WTC11 (cell line): Measurements from ENCODE around the gene GFPT2. TPM values are rescaled to one million over a fixed set of nuclear protein-coding genes. Genes with fewer than 3 reads are reported as not detected.
A peak's percentile ranks its signal among the peaks of the same experiment; 100 is the strongest.
"Not testable (repeated sequence)": the region's sequence is repeated elsewhere in the genome, so short reads cannot be mapped to it uniquely, and the experiment has no call there.

ENCODE experiments used
- ATAC-seq: fragments of 200-7000 bp; cut with Tn5 transposase; 2 replicates; pipeline ENCODE4 v1.10.0; 2021; ENCODE audit warnings: mild to moderate bottlenecking, moderate library complexity
- CTCF ChIA-PET: fragments of 300-600 bp; sonication (Branson Sonifier 250); formaldehyde crosslinking; loops from one replicate; lab custom pipeline; 2021; ENCODE audit warnings: antibody characterized with exemption; lab: Charles Lee
- POLR2A ChIA-PET: fragments of 350-600 bp; sonication (Branson Sonifier 250); formaldehyde crosslinking; loops from one replicate; lab custom pipeline; 2021; ENCODE audit warnings: antibody characterized with exemption; lab: Charles Lee
- DNase-seq: peaks from one replicate; pipeline ENCODE4 v3.0.0; 2021; ENCODE audit warnings: low spot score
- H3K27ac Mint-ChIP-seq: 2 replicates; pipeline ENCODE4 v1.8.0; 2021; ENCODE audit warnings: mixed read lengths
- H3K27me3 Mint-ChIP-seq: 2 replicates; pipeline ENCODE4 v1.8.0; 2021; ENCODE audit warnings: low read depth, mild to moderate bottlenecking, moderate library complexity, mixed read lengths
- H3K36me3 Mint-ChIP-seq: 2 replicates; pipeline ENCODE4 v1.8.0; 2021; ENCODE audit warnings: mixed read lengths
- H3K4me1 Mint-ChIP-seq: 2 replicates; pipeline ENCODE4 v1.8.0; 2022; ENCODE audit warnings: mixed read lengths
- H3K4me3 Mint-ChIP-seq: 2 replicates; pipeline ENCODE4 v1.8.0; 2021; ENCODE audit warnings: mild to moderate bottlenecking, moderate library complexity, mixed read lengths
- H3K9me3 Mint-ChIP-seq: 2 replicates; pipeline ENCODE4 v1.8.0; 2021; ENCODE audit warnings: mixed read lengths
- CREB1 ChIP-seq: sonication (generic); formaldehyde crosslinking; IDR thresholded peaks from 2 replicates; pipeline ENCODE4 v1.8.0; 2023; ENCODE audit warnings: mild to moderate bottlenecking, missing genetic modification reagents
- ESRRA ChIP-seq: sonication (generic); formaldehyde crosslinking; IDR thresholded peaks from 2 replicates; pipeline ENCODE4 v1.8.1; 2022; ENCODE audit warnings: mild to moderate bottlenecking, missing genetic modification reagents, borderline replicate concordance
- IRF2 ChIP-seq: sonication (generic); formaldehyde crosslinking; IDR thresholded peaks from 2 replicates; pipeline ENCODE4 v1.8.0; 2022; ENCODE audit warnings: low read depth, missing genetic modification reagents, borderline replicate concordance
- NFE2L1 ChIP-seq: sonication (generic); formaldehyde crosslinking; IDR thresholded peaks from 2 replicates; pipeline ENCODE4 v1.8.1; 2023; ENCODE audit warnings: missing genetic modification reagents
- NR3C1 ChIP-seq: sonication (generic); formaldehyde crosslinking; conservative IDR thresholded peaks from 2 replicates; pipeline ENCODE4 v1.8.1; 2023; ENCODE audit warnings: low read depth, mild to moderate bottlenecking, missing genetic modification reagents
- OVOL2 ChIP-seq: fragments of 250-450 bp; sonication (Bioruptor Pico); IDR thresholded peaks from 2 replicates; pipeline ENCODE4 v1.9.0; 2021; ENCODE audit warnings: mild to moderate bottlenecking, borderline replicate concordance
- PRRX2 ChIP-seq: fragments of 250-450 bp; sonication (Bioruptor Pico); IDR thresholded peaks from 2 replicates; pipeline ENCODE4 v1.8.0; 2021; ENCODE audit warnings: mild to moderate bottlenecking
- RORB ChIP-seq: fragments of 250-450 bp; sonication (Bioruptor Pico); IDR thresholded peaks from 2 replicates; pipeline ENCODE4 v1.9.0; 2021; ENCODE audit warnings: mild to moderate bottlenecking
- SP1 ChIP-seq: sonication (generic); formaldehyde crosslinking; conservative IDR thresholded peaks from 2 replicates; pipeline ENCODE4 v1.8.1; 2022; ENCODE audit warnings: missing genetic modification reagents
- TCF7 ChIP-seq: sonication (generic); formaldehyde crosslinking; IDR thresholded peaks from 2 replicates; pipeline ENCODE4 v1.8.0; 2022; ENCODE audit warnings: mild to moderate bottlenecking, low read depth, missing genetic modification reagents, moderate library complexity
- TEAD4 ChIP-seq: sonication (generic); formaldehyde crosslinking; IDR thresholded peaks from 2 replicates; pipeline ENCODE4 v1.8.0; 2022; ENCODE audit warnings: mild to moderate bottlenecking, missing genetic modification reagents
- ZNF138 ChIP-seq: sonication (generic); formaldehyde crosslinking; conservative IDR thresholded peaks from 2 replicates; pipeline ENCODE4 v1.8.1; 2022; ENCODE audit warnings: mild to moderate bottlenecking, moderate library complexity, missing genetic modification reagents
- ZNF317 ChIP-seq: sonication (generic); formaldehyde crosslinking; IDR thresholded peaks from 2 replicates; pipeline ENCODE4 v1.8.1; 2023; ENCODE audit warnings: low read depth, mild to moderate bottlenecking, moderate library complexity, missing genetic modification reagents, borderline replicate concordance
- ZNF423 ChIP-seq: fragments of 250-450 bp; sonication (Bioruptor Pico); IDR thresholded peaks from 2 replicates; pipeline ENCODE4 v2.1.2; 2022; ENCODE audit warnings: mild to moderate bottlenecking, moderate library complexity
- total RNA-seq: library from RNA; stranded (reverse); gene quantifications from 3 replicates; pipeline ENCODE4 v1.2.3, GENCODE V29; 2021
- TF ChIP-seq, protein P1 (sequence below): sonication (generic); formaldehyde crosslinking; conservative IDR thresholded peaks from 2 replicates; pipeline ENCODE4 v1.8.1; 2022; ENCODE audit warnings: mild to moderate bottlenecking, missing genetic modification reagents
- TF ChIP-seq, protein P2 (sequence below): sonication (generic); formaldehyde crosslinking; IDR thresholded peaks from 2 replicates; pipeline ENCODE4 v1.8.1; 2022; ENCODE audit warnings: mild to moderate bottlenecking, moderate library complexity, missing genetic modification reagents
- TF ChIP-seq, protein P3 (sequence below): sonication (generic); formaldehyde crosslinking; IDR thresholded peaks from 2 replicates; pipeline ENCODE4 v1.8.0; 2023; ENCODE audit warnings: missing genetic modification reagents
- TF ChIP-seq, protein P4 (sequence below): sonication (generic); formaldehyde crosslinking; IDR thresholded peaks from 2 replicates; pipeline ENCODE4 v1.8.1; 2023; ENCODE audit warnings: mild to moderate bottlenecking, missing genetic modification reagents
- TF ChIP-seq, protein P5 (sequence below): sonication (generic); formaldehyde crosslinking; IDR thresholded peaks from 2 replicates; pipeline ENCODE4 v1.8.1; 2023; ENCODE audit warnings: mild to moderate bottlenecking, missing genetic modification reagents
- TF ChIP-seq, protein P6 (sequence below): fragments of 250-450 bp; sonication (Bioruptor Pico); IDR thresholded peaks from 2 replicates; pipeline ENCODE4 v1.9.0; 2021; ENCODE audit warnings: moderate library complexity, mild to moderate bottlenecking, inconsistent platforms, borderline replicate concordance
- TF ChIP-seq, protein P7 (sequence below): fragments of 250-450 bp; sonication (Bioruptor Pico); IDR thresholded peaks from 2 replicates; pipeline ENCODE4 v1.9.0; 2021; ENCODE audit warnings: mild to moderate bottlenecking
- TF ChIP-seq, protein P8 (sequence below): sonication (generic); formaldehyde crosslinking; IDR thresholded peaks from 2 replicates; pipeline ENCODE4 v1.8.1; 2022; ENCODE audit warnings: low read depth, mild to moderate bottlenecking, moderate library complexity, missing genetic modification reagents, borderline replicate concordance

The GFPT2 gene
- total RNA-seq, 1 experiment from 2014 or later, result 124 TPM

DNA sequence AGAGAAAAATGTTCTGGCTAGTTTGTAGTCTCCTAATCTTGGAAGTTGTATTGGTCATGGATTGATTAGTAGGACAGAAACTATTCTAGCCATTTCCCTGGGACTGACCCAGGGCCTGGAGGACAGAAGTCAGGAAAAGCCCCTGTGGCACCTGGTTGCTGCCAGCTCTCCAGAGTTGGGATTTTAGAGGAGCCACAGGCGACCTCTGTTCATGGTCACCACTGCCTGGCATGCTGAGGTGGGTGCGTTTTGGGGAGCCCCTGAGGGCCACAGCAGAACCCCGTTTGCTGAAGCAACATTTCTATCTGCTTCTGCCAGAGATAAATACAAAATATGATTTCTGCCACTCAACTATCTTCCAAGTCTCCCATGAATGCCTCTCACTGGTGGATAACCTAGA is 53.6 kb downstream of the GFPT2 start:
- TF ChIP-seq ZNF138 (CRISPR knock-in tag) (no peak), ESRRA (CRISPR knock-in tag) (no peak), TCF7 (CRISPR knock-in tag) (no peak), NR3C1 (CRISPR knock-in tag) (no peak), ZNF317 (CRISPR knock-in tag) (no peak), OVOL2 (CRISPR knock-in tag) (no peak), RORB (CRISPR knock-in tag) (no peak), PRRX2 (CRISPR knock-in tag) (no peak), TEAD4 (no peak), SP1 (no peak), CREB1 (CRISPR knock-in tag) (no peak), IRF2 (CRISPR knock-in tag) (no peak)
- TF ChIP-seq, protein P1, sequence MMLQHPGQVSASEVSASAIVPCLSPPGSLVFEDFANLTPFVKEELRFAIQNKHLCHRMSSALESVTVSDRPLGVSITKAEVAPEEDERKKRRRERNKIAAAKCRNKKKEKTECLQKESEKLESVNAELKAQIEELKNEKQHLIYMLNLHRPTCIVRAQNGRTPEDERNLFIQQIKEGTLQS, result no peak
- TF ChIP-seq, protein P2, sequence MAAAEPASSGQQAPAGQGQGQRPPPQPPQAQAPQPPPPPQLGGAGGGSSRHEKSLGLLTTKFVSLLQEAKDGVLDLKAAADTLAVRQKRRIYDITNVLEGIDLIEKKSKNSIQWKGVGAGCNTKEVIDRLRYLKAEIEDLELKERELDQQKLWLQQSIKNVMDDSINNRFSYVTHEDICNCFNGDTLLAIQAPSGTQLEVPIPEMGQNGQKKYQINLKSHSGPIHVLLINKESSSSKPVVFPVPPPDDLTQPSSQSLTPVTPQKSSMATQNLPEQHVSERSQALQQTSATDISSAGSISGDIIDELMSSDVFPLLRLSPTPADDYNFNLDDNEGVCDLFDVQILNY (CRISPR knock-in tag), result no peak
- Mint-ChIP-seq H3K4me3 (no peak overlapping the region), H3K27me3 (no peaks in the 10 kb centered on the region; the same call in 1 of the 2 replicates), H3K27ac (no peak overlapping the region), H3K4me1 (peaks cover 19% of the 10 kb centered on the region), H3K9me3 (no peaks in the 10 kb centered on the region), H3K36me3 (peaks cover 36% of the 10 kb centered on the region)
- ATAC-seq, result no peak
- ChIA-PET POLR2A (no interaction called here), CTCF (interaction anchor here (1.5 to 2.4 kb wide), 2 partner anchors 16 to 29 kb away, joined by 7 to 9 read pairs; no protein-coding TSS in a partner anchor)
- no peak for DNase-seq

DNA sequence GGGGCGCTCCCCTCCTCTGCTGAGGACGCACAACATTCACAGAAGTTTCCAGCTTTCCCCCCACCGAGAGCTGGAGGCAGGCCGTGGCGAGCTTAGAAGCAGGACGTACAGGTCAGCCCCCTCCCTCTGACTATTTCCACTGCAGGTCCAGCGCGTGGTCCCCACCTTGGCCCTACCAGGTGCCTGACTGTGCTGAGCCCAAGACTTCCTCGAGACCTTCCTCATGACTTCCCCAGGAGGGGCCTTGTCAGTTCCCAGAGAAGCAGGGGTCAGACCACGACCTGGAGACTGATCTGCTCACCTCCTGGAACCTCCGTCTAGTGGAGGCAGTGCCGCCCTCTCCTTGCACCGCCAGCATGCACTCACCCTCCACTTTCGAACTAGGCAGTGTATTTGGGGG is 54.1 kb downstream of the GFPT2 start:
- DNase-seq, H3K4me3 Mint-ChIP-seq, H3K9me3 Mint-ChIP-seq, POLR2A ChIA-PET, H3K27me3 Mint-ChIP-seq, H3K27ac Mint-ChIP-seq, ATAC-seq: not testable (repeated sequence)
- CTCF ChIA-PET, result interaction anchor here (1.5 to 2.4 kb wide), 2 partner anchors 17 to 30 kb away, joined by 7 to 9 read pairs; no protein-coding TSS in a partner anchor
- peaks cover 31% of the 10 kb centered on the region for H3K36me3 Mint-ChIP-seq
- H3K4me1 Mint-ChIP-seq, result peaks cover 24% of the 10 kb centered on the region

DNA sequence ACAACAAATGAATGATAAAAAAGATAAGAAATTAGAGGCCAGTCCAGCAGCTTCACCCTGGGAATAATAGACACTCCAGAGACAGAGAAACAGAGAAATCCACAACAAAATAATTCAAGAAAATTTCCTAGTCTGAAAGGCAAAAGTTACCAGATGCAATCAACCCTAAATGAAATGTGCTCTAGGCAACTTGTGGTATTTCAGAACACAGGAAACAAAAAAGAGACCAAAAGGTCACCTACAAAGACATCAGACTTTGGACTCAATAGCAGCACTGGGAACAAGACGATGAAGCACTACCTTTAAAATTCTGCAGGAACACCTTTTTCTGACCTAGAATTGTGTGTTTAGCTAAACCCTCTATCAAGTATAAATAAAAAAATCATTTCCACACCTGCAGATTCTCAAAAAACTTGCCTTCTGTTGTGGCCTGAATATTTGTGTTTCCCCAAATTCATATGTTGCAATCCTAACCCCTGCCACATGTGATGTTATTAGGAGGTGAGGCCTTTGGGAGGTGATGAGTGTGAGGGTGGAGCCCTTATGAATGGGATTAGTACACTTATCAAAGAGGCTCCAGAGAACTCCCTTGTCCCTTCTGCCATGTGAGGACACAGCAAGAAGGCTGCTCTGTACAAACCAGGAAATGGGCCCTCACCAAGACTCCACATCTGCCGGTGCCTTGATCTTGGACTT is 55.4 kb downstream of the GFPT2 start:
- Mint-ChIP-seq H3K36me3 (peaks cover 25% of the 10 kb centered on the region), H3K9me3 (no peaks in the 10 kb centered on the region), H3K4me1 (peaks cover 34% of the 10 kb centered on the region), H3K27me3 (no peaks in the 10 kb centered on the region; the same call in 1 of the 2 replicates), H3K4me3 (no peak overlapping the region), H3K27ac (peak overlapping the region; percentile 74)
- ATAC-seq, result no peak
- ChIA-PET CTCF (no interaction called here), POLR2A (no interaction called here)
- DNase-seq, result no peak
- TF ChIP-seq, protein P3, sequence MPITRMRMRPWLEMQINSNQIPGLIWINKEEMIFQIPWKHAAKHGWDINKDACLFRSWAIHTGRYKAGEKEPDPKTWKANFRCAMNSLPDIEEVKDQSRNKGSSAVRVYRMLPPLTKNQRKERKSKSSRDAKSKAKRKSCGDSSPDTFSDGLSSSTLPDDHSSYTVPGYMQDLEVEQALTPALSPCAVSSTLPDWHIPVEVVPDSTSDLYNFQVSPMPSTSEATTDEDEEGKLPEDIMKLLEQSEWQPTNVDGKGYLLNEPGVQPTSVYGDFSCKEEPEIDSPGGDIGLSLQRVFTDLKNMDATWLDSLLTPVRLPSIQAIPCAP (CRISPR knock-in tag), result no peak
- TF ChIP-seq, protein P4, sequence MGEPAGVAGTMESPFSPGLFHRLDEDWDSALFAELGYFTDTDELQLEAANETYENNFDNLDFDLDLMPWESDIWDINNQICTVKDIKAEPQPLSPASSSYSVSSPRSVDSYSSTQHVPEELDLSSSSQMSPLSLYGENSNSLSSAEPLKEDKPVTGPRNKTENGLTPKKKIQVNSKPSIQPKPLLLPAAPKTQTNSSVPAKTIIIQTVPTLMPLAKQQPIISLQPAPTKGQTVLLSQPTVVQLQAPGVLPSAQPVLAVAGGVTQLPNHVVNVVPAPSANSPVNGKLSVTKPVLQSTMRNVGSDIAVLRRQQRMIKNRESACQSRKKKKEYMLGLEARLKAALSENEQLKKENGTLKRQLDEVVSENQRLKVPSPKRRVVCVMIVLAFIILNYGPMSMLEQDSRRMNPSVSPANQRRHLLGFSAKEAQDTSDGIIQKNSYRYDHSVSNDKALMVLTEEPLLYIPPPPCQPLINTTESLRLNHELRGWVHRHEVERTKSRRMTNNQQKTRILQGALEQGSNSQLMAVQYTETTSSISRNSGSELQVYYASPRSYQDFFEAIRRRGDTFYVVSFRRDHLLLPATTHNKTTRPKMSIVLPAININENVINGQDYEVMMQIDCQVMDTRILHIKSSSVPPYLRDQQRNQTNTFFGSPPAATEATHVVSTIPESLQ, result no peak
- TF ChIP-seq, protein P5, sequence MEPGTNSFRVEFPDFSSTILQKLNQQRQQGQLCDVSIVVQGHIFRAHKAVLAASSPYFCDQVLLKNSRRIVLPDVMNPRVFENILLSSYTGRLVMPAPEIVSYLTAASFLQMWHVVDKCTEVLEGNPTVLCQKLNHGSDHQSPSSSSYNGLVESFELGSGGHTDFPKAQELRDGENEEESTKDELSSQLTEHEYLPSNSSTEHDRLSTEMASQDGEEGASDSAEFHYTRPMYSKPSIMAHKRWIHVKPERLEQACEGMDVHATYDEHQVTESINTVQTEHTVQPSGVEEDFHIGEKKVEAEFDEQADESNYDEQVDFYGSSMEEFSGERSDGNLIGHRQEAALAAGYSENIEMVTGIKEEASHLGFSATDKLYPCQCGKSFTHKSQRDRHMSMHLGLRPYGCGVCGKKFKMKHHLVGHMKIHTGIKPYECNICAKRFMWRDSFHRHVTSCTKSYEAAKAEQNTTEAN (CRISPR knock-in tag), result no peak
- TF ChIP-seq, protein P6, sequence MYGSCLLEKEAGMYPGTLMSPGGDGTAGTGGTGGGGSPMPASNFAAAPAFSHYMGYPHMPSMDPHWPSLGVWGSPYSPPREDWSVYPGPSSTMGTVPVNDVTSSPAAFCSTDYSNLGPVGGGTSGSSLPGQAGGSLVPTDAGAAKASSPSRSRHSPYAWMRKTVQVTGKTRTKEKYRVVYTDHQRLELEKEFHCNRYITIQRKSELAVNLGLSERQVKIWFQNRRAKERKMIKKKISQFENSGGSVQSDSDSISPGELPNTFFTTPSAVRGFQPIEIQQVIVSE (CRISPR knock-in tag), result no peak
- TF ChIP-seq OVOL2 (CRISPR knock-in tag) (no peak), NFE2L1 (CRISPR knock-in tag) (no peak), ZNF423 (no peak)
- TF ChIP-seq, protein P7, sequence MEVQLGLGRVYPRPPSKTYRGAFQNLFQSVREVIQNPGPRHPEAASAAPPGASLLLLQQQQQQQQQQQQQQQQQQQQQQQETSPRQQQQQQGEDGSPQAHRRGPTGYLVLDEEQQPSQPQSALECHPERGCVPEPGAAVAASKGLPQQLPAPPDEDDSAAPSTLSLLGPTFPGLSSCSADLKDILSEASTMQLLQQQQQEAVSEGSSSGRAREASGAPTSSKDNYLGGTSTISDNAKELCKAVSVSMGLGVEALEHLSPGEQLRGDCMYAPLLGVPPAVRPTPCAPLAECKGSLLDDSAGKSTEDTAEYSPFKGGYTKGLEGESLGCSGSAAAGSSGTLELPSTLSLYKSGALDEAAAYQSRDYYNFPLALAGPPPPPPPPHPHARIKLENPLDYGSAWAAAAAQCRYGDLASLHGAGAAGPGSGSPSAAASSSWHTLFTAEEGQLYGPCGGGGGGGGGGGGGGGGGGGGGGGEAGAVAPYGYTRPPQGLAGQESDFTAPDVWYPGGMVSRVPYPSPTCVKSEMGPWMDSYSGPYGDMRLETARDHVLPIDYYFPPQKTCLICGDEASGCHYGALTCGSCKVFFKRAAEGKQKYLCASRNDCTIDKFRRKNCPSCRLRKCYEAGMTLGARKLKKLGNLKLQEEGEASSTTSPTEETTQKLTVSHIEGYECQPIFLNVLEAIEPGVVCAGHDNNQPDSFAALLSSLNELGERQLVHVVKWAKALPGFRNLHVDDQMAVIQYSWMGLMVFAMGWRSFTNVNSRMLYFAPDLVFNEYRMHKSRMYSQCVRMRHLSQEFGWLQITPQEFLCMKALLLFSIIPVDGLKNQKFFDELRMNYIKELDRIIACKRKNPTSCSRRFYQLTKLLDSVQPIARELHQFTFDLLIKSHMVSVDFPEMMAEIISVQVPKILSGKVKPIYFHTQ (CRISPR knock-in tag), result no peak
- TF ChIP-seq, protein P8, sequence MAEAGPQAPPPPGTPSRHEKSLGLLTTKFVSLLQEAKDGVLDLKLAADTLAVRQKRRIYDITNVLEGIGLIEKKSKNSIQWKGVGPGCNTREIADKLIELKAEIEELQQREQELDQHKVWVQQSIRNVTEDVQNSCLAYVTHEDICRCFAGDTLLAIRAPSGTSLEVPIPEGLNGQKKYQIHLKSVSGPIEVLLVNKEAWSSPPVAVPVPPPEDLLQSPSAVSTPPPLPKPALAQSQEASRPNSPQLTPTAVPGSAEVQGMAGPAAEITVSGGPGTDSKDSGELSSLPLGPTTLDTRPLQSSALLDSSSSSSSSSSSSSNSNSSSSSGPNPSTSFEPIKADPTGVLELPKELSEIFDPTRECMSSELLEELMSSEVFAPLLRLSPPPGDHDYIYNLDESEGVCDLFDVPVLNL (CRISPR knock-in tag), result no peak
